ENCODE data around the gene OR10V1.

Gene OR10V1, protein sequence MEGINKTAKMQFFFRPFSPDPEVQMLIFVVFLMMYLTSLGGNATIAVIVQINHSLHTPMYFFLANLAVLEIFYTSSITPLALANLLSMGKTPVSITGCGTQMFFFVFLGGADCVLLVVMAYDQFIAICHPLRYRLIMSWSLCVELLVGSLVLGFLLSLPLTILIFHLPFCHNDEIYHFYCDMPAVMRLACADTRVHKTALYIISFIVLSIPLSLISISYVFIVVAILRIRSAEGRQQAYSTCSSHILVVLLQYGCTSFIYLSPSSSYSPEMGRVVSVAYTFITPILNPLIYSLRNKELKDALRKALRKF

DNA sequence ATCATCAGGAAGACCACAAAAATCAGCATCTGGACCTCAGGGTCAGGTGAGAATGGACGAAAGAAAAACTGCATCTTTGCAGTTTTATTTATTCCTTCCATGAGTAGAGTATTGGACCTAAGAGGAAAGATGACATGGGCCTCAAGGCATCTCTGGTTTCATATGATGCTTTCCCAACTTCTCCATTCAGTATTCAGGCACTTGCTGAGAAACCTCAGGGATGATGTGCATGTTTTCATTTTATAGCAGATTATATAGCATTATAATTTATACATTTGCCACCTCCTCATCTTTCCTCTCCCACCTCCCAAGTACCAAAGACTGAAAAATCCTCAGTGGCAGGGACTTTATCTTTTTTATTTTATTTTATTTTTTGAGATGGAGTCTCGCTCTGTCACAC lies at the start of gene OR10V1:
OR10V1 (minus strand) TSS at position 101 of the 400 bp plus-strand sequence; CDS start at position 101, 0 bp downstream.
- no peak for DNase-seq

- no peak for DNase-seq
These were observed 48.3 kb upstream of the OR10V1 start for GRCh38 chr11:59761993-59762392.

GRCh38 chr11:59760771-59761170 lies 47.1 kb upstream of the OR10V1 start:
- DNase-seq: no peak

- no peak for DNase-seq
These were observed 46.3 kb upstream of the OR10V1 start for GRCh38 chr11:59759900-59760299.

- no peak for DNase-seq
These were observed 44.9 kb upstream of the OR10V1 start for GRCh38 chr11:59758401-59759037.

- peak in 1 of 58 donors; percentile 5 for DNase-seq
These were observed 43.2 kb upstream of the OR10V1 start for GRCh38 chr11:59756845-59757244.

GRCh38 chr11:59756558-59756840 lies 42.9 kb upstream of the OR10V1 start:
- DNase-seq: no peak

DNA sequence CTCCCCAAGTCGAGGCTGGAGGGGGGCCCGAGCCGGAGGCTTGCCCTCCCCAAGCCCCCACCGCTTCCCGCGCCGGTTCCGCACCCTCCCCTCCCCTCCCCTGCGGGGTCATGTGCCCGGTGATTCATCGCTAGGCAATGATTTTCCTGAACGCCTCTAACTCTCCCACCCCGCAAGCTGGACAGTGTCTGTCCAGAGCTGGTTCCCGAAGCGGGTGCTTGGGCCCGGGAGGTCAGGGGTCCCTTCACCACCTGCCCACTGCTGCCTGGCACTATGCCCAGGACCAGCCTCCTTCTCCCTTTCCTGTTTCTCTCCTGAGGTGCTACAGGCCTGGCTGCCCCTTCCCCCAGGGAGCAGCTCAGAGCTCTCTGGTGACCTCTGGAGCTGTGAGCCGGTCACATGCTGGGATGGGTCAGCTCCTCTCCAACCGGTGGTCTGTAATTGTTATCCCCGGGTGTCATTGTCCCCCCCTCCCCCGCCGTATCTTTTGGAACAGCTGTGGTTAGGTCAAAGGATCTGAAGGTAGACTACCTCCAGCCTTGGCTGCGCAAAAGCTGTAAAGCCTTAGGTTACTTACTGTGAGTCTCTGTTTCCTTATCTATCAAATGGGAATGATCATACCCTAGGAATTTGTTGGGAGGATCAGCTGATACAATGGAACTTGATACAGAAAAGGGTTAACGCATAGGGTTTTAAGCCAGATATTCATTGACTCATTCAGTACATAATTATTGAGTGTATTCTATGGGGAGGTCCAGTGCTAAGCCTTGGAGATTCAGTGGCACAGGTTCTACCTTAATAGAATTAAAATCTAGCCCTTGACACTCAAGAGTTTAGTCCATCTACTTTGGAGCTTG lies 42.3 kb upstream of the OR10V1 start:
- DNase-seq: peak in 53 of 58 donors; percentile 13 to 86 (median 48)

GRCh38 chr11:59754859-59755700 lies 41.4 kb upstream of the OR10V1 start, which contains the start of gene STX3:
TSS of gene STX3 (plus strand) at chr11:59755376. CDS start at chr11:59755606, 230 bp downstream.
- peak in 55 of 58 donors; percentile 6 to 80 (median 49) for DNase-seq

DNA sequence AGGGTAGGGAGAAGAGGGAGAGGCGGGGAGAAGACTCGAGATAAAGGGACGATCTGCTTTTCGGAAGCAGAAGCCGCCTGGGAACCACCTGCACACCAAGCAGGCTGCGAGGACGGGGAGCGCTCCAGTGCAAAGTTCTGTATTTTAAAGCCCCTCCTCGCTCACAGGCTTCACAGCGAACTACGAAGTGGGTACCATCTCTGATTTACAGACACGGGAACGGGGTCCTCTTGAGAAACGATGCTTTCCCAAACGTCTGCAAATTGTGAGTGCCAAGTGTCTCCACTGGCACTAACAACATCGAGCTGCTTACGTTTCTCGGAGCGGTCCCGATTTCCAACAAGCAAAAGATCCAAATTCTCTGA lies 40.8 kb upstream of the OR10V1 start:
- peak in 13 of 58 donors; percentile 12 to 67 (median 35) for DNase-seq

- peak in 57 of 58 donors; percentile 13 to 91 (median 69) for DNase-seq
These were observed 40.2 kb upstream of the OR10V1 start for GRCh38 chr11:59753650-59754493.

- no peak for DNase-seq
These were observed 32.5 kb upstream of the OR10V1 start for GRCh38 chr11:59746111-59746510.

DNA sequence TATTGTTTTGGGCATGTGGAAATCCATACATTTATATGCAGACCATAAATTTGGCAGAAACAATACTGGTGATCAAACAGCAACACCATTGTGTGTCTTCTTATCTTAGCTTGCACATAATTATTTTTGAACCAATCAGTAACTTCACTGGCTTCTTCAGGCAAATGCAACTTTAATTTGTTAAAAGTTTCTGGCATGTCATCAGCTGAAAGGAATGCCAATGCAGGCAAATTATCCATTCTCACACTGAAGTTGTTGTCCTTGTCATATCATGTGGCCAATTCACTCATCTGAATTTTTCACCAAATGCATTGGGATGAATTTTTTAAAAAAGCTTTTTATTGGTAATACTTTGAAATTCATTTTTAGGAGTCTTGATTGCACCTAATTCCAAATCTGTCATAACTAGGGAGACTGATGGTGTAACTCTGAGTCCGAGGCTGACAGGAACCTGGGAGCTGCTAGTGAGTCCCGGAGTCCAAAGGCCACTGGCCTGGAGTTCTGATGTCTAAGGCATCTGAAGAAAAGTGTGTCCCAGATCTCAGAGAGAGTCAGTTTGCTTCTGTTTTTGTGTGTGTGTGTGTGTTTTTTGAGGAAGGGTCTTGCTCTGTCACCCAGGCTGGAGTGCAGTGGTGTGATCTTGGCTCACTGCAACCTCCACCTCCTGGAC lies 17.4 kb upstream of the OR10V1 start:
- DNase-seq: no peak

GRCh38 chr11:59729834-59730233 lies 16.2 kb upstream of the OR10V1 start:
- DNase-seq: no peak

- no peak for DNase-seq
These were observed 15.3 kb upstream of the OR10V1 start for GRCh38 chr11:59728913-59729312.

- DNase-seq: no peak
These were observed 14.5 kb upstream of the OR10V1 start for GRCh38 chr11:59728154-59728553.

DNA sequence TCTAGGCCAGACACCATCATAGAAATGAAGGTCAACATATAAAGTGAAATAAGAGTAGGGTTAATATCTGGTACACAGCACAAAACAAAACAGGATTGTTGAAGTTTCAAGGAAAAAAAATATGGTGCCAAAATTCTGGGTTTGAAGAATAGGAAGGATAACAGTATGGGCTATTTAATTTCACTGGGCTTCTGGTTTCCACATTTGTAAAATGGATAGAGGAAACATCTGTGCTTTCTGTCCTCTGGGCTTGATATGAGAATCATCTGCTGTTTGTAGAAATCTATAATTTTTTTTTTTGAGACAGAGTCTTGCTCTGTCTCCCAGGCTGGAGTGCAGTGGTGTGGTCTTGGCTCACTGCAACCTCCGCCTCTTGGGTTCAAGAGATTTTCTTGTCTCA lies 13.8 kb upstream of the OR10V1 start:
- no peak for DNase-seq

DNA sequence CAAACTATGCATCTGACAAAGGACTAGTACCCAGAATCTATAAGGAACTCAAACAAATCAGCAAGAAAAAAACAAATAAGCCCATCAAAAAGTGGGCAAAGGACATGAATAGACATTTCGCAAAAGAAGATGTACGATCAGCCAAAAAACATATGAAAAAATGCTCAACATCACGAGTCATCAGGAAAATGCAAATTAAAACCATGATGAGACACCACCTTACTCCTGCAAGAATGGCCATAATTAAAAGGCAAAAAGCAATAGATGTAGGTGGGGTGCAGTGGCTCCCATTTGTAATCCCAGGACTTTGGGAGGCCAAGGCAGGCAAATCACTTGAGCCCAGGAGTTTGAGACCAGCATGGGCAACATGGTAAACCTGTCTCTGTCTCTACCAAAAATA lies 10.4 kb upstream of the OR10V1 start:
- DNase-seq: no peak

DNA sequence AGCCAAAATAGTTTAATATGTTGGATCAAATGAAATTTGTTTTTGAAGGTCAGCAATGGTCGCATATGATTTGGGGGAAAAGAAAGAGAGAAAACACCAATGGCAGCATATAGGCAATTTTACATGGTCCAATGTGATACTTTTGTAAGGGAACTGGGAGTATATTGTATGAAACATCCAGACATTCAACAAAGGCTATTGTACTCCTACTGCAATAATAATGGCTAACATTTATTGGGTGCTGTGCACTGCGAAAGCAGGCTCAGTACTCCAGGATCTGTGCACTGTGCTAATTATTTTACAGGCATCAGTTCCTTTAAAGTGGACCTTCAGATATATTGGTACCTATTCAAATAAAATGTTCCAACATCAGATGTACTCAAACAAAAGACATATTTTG lies 5.9 kb upstream of the OR10V1 start:
- DNase-seq: peak in 2 of 58 donors; percentile 0 to 46

GRCh38 chr11:59716051-59716450 lies 2.4 kb upstream of the OR10V1 start:
- DNase-seq: no peak

All from anterior cingulate cortex (tissue), 58 donors.